ENCODE results near the gene GUCY2C.

The GUCY2C gene

DNA sequence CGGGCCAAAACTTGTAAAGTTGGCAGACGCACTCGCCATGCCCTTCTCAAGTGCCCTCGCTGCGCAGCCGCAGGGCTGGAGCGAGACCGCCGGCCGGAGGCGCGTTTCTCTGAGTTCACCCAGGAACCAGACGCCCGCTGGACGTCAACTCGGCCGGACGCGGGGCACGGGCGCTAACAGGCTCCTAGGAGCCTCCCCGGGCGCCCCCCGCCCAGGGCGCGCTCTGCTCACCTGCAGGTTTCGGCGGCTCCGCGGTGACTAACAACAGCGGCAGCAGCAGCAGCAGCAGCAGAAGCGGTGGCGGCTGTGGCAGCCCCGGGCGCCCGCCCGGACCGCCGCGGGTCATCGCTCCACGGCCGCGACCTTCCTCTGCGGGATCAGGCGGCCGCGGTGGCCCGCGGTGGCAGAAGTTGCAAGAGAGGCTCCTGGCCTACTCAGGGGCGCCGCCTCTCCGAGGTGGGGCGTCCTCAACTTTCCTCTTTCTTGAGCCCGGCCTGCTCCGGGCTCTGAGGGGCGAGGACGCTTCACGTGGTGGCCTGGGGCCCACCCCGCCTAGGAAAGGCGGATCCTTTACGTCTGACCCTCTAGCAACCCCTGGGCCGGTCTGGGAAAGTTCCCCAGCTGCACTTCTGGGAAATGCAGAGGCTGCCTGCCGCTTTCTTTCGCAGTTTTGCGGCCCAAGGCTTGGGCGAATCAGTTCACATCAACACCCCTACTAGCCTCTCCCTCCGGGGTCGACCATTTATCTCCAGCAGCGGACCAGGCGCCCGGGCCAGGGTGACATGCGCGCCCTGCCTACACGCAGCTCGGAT, 128.8 kb downstream of the GUCY2C start, which contains the start of gene PLBD1:
PLBD1 (minus strand) TSS at position 533 of the 812 bp plus-strand sequence; CDS start at position 346, 187 bp downstream.
- DNase-seq: no peak

DNA sequence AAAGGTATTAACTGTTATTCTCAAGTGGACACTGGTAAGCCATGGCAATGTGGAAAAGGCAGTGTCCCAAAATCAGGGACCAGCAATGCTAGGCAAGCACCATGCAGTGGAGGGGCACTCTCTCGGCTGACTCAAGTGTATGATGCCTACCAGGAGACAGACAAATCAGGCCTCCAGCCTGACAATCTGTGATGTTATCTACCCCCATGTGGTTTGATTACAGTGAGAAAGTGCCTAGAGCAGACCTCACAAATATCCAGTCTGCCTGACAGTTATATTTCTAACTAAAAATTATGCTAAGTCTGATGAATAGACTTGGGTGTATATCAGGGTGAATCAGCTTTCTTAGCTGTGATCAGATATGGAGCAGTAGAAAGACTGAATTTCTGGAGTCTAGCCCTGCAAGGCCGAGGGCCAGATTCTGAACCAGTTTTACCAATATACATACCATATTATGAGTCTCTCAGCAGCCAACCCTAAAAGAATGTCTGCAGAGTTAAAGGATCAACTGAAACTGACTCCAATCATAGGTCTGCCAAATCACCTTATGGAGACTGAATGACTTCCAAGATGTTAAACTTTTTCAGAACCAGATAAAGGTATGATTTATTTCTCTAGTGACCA, 132.0 kb downstream of the GUCY2C start:
- no peak for DNase-seq

DNA sequence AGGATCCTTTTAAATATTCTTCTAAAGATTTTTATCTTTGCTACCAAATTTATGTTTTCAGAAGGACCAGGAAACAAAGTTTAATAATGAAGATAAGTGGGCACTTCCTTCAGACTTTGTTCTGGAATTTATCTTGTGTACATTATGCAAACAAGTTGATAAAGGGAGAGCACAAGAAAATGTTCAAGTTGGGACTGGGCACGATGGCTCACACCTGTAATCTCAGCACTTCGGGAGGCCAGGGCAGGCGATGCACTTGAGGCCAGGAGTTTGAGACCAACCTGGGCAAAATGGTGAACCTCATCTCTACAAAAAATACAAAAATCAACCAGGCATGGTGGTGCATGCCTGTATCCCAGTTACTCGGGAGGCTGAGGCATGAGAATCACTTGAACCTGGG, 133.4 kb downstream of the GUCY2C start:
- DNase-seq: no peak

All from NCI-H2029 (cell line).